H9 (cell line): ENCODE measurements around the gene MAP3K5. TPM values are rescaled to one million over a fixed set of nuclear protein-coding genes. Genes with fewer than 3 reads are reported as not detected.

ENCODE experiments used
- DNase-seq: peaks from one replicate; pipeline ENCODE4 v3.0.0-alpha.2; 2017
- H2AFZ ChIP-seq: one replicate; pipeline ENCODE4 v1.6.1; 2013; ENCODE audit warnings: mild to moderate bottlenecking, low read length, control low read depth, moderate library complexity
- H2AK5ac ChIP-seq: 2 replicates; pipeline ENCODE4 v1.6.1; 2013; ENCODE audit warnings: low read length, control low read depth, mixed read lengths; ENCODE audit not compliant: insufficient read length
- H2BK120ac ChIP-seq: one replicate; pipeline ENCODE4 v1.6.1; 2013; ENCODE audit warnings: low read depth, mild to moderate bottlenecking, low read length, control low read depth, inconsistent platforms; ENCODE audit not compliant: poor library complexity, severe bottlenecking
- H2BK12ac ChIP-seq: 2 replicates; pipeline ENCODE4 v1.6.1; 2013; ENCODE audit warnings: low read length, control low read depth, mixed read lengths, low read depth; ENCODE audit not compliant: insufficient read length
- H2BK15ac ChIP-seq: 2 replicates; pipeline ENCODE4 v1.6.1; 2013; ENCODE audit warnings: low read depth, low read length, control low read depth
- H2BK20ac ChIP-seq: one replicate; pipeline ENCODE4 v1.6.1; 2013; ENCODE audit warnings: low read depth, mild to moderate bottlenecking, low read length, control low read depth, inconsistent platforms; ENCODE audit not compliant: poor library complexity, severe bottlenecking
- H2BK5ac ChIP-seq: 2 replicates; pipeline ENCODE4 v1.6.1; 2013; ENCODE audit warnings: low read length, control low read depth, mixed read lengths; ENCODE audit not compliant: insufficient read length
- H3K14ac ChIP-seq: 2 replicates; pipeline ENCODE4 v1.6.1; 2013; ENCODE audit warnings: low read length, control low read depth; ENCODE audit not compliant: insufficient read depth
- H3K18ac ChIP-seq: 2 replicates; pipeline ENCODE4 v1.6.1; 2013; ENCODE audit warnings: low read depth, mild to moderate bottlenecking, mixed read lengths, low read length, control low read depth; ENCODE audit not compliant: insufficient read length
- H3K23ac ChIP-seq: 2 replicates; pipeline ENCODE4 v1.6.1; 2013; ENCODE audit warnings: low read length, control low read depth, mixed read lengths, low read depth; ENCODE audit not compliant: insufficient read length
- H3K23me2 ChIP-seq: 2 replicates; pipeline ENCODE4 v1.6.1; 2013; ENCODE audit warnings: low read depth, mild to moderate bottlenecking, mixed read lengths, low read length, control low read depth; ENCODE audit not compliant: insufficient read length, poor library complexity, severe bottlenecking
- H3K27ac ChIP-seq: 2 replicates; pipeline ENCODE4 v1.5.1; 2013; ENCODE audit warnings: low read length, control low read depth, mixed read lengths, low read depth; ENCODE audit not compliant: insufficient read length
- H3K27me3 ChIP-seq: 2 replicates; pipeline ENCODE4 v1.6.1; 2013; ENCODE audit warnings: low read length, control low read depth, inconsistent platforms; ENCODE audit not compliant: insufficient read depth
- H3K4ac ChIP-seq: 2 replicates; pipeline ENCODE4 v1.6.1; 2013; ENCODE audit warnings: low read depth, mild to moderate bottlenecking, control low read depth, inconsistent platforms, low read length, moderate library complexity
- H3K4me1 ChIP-seq: 2 replicates; pipeline ENCODE4 v1.6.1; 2013; ENCODE audit warnings: low read length, control low read depth, inconsistent platforms; ENCODE audit not compliant: insufficient read depth
- H3K4me2 ChIP-seq: 2 replicates; pipeline ENCODE4 v1.6.1; 2013; ENCODE audit warnings: low read length, control low read depth, mixed read lengths; ENCODE audit not compliant: insufficient read length, insufficient read depth
- H3K56ac ChIP-seq: 2 replicates; pipeline ENCODE4 v1.6.1; 2013; ENCODE audit warnings: low read depth, mild to moderate bottlenecking, mixed read lengths, low read length, control low read depth; ENCODE audit not compliant: insufficient read length
- H3K79me1 ChIP-seq: 2 replicates; pipeline ENCODE4 v1.6.1; 2013; ENCODE audit warnings: low read depth, mild to moderate bottlenecking, moderate library complexity, low read length, control low read depth, inconsistent platforms; ENCODE audit not compliant: insufficient read depth, poor library complexity, severe bottlenecking
- H3K79me2 ChIP-seq: 2 replicates; pipeline ENCODE4 v1.6.1; 2013; ENCODE audit warnings: low read length, control low read depth, inconsistent platforms; ENCODE audit not compliant: insufficient read depth
- H3K9ac ChIP-seq: 2 replicates; pipeline ENCODE4 v1.6.1; 2013; ENCODE audit warnings: low read length, control low read depth, mixed read lengths; ENCODE audit not compliant: insufficient read length; ENCODE audit errors: extremely low read depth
- H3K9me3 ChIP-seq: one replicate; pipeline ENCODE4 v1.6.1; 2013; ENCODE audit warnings: low read depth, low read length, inconsistent platforms; ENCODE audit not compliant: control insufficient read depth
- H3T11ph ChIP-seq: one replicate; pipeline ENCODE4 v1.6.1; 2013; ENCODE audit warnings: mild to moderate bottlenecking, low read length, control low read depth, inconsistent platforms
- H4K20me1 ChIP-seq: one replicate; pipeline ENCODE4 v1.6.1; 2013; ENCODE audit not compliant: control insufficient read depth, insufficient read length, insufficient read depth
- H4K5ac ChIP-seq: 2 replicates; pipeline ENCODE4 v1.6.1; 2013; ENCODE audit warnings: low read depth, mild to moderate bottlenecking, mixed read lengths, low read length, control low read depth; ENCODE audit not compliant: insufficient read length
- H4K8ac ChIP-seq: replicated peaks from 2 replicates; pipeline ENCODE4 v1.6.1; 2013; ENCODE audit warnings: low read length, control low read depth, mixed read lengths, low read depth; ENCODE audit not compliant: insufficient read length
- H4K91ac ChIP-seq: 2 replicates; pipeline ENCODE4 v1.6.1; 2013; ENCODE audit warnings: low read depth, mild to moderate bottlenecking, moderate library complexity, mixed read lengths, low read length, control low read depth; ENCODE audit not compliant: insufficient read length
- H3K27ac Mint-ChIP-seq, 3 experiments: 2 replicates in 2 of 3; 3 replicates in 1 of 3; pipeline ENCODE4 v1.8.0; 2020 to 2021; ENCODE audit warnings: mixed read lengths in 3 of 3, mild to moderate bottlenecking in 1 of 3, moderate library complexity in 1 of 3
- H3K27me3 Mint-ChIP-seq: 2 replicates; pipeline ENCODE4 v1.8.0; 2021; ENCODE audit warnings: low read depth, mild to moderate bottlenecking, moderate library complexity, mixed read lengths
- H3K36me3 Mint-ChIP-seq, 3 experiments: 2 replicates in 2 of 3; 3 replicates in 1 of 3; pipeline ENCODE4 v1.8.0; 2020 to 2021; ENCODE audit warnings: low read depth in 3 of 3, mixed read lengths in 3 of 3; ENCODE audit not compliant: insufficient read depth in 1 of 3
- H3K4me1 Mint-ChIP-seq, 2 experiments: 2 replicates each; pipeline ENCODE4 v1.8.0; 2020; ENCODE audit warnings: mixed read lengths in 2 of 2
- H3K4me3 Mint-ChIP-seq, 2 experiments: 2 replicates in 1 of 2; 3 replicates in 1 of 2; pipeline ENCODE4 v1.8.0; 2020 to 2021; ENCODE audit warnings: mild to moderate bottlenecking in 2 of 2, mixed read lengths in 2 of 2, moderate library complexity in 1 of 2
- H3K9me3 Mint-ChIP-seq, 2 experiments: 2 replicates in 1 of 2; 3 replicates in 1 of 2; pipeline ENCODE4 v1.8.0; 2020; ENCODE audit warnings: mild to moderate bottlenecking in 2 of 2, mixed read lengths in 2 of 2, moderate library complexity in 1 of 2
- WGBS: extraction: QIAGEN DNeasy Blood & Tissue Kit; methylation state at CpG from one replicate; pipeline ENCODE4 v1.1.7; 2013; ENCODE audit warnings: missing lambda C conversion rate, low lambda C conversion rate, mixed read lengths; ENCODE audit not compliant: insufficient read length; ENCODE audit errors: extremely low coverage; 5-methylcytosine and 5-hydroxymethylcytosine counted together
- total RNA-seq: library from RNA; stranded (reverse); gene quantifications from 2 replicates; pipeline ENCODE4 v1.2.1, GENCODE V29; 2021
- TF ChIP-seq, protein P1 (sequence below): fragments of 200-600 bp; sonication (generic); conservative IDR thresholded peaks from 3 replicates; pipeline ENCODE4 v1.8.0; 2021; ENCODE audit warnings: antibody characterized with exemption, mild to moderate bottlenecking

MAP3K5 gene
- total RNA-seq, 1 experiment from 2014 or later, result 1.6 TPM

DNA sequence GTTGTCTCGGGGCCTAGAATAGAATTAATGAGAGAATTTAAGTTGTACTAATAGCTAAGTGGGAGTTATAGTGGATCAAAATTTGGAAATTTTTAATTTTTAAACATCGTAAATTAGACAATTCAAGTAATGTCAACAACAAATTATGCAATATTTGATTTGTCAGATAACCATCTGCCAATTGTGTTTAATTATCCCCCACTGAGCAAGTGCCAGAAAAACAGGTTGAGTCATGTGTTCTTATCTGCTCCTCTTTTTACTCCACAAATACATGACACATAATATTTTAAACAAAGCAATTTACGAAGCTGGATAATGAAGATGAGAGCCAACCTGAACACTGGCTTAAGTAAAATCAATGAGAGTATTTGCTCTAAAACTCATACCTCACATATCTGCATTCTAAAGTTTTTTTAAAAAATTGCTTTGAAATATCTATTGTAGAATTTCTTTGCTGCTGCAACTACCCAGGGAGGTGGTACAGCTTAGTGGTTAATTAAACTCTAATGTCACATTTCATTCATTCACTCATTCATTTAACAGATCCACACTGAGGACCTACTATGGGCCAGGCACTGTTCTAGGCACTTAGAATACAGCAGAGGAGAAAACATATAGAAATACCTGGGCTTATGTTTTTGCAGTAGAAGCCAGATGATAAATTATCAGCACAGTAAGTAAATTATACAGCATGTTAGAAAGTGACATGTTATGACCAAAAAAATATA is 184.9 kb downstream of the MAP3K5 start:
- Histone ChIP-seq H3K9ac (no peak overlapping the region), H4K20me1 (no peaks in the 10 kb centered on the region), H2BK20ac (no peak overlapping the region), H4K91ac (no peak overlapping the region), H3K23me2 (no peaks in the 10 kb centered on the region), H2BK120ac (no peak overlapping the region), H3K4ac (no peak overlapping the region), H4K5ac (no peak overlapping the region), H3K18ac (no peak overlapping the region), H3K27me3 (no peaks in the 10 kb centered on the region), H4K8ac (no peak overlapping the region), H3K23ac (no peak overlapping the region), H3K79me2 (no peaks in the 10 kb centered on the region), H3K79me1 (no peaks in the 10 kb centered on the region), H3K9me3 (no peaks in the 10 kb centered on the region), H2AK5ac (no peak overlapping the region), H2BK5ac (no peak overlapping the region), H3K14ac (no peak overlapping the region), H3K56ac (no peak overlapping the region), H3T11ph (no peak overlapping the region), H2BK12ac (no peak overlapping the region), H3K4me2 (no peak overlapping the region), H2BK15ac (no peak overlapping the region), H3K27ac (no peak overlapping the region), H2AFZ (no peak overlapping the region), H3K4me1 (peaks cover 4% of the 10 kb centered on the region)
- no peak overlapping the region for H3K27ac Mint-ChIP-seq
- peaks cover 24 to 37% of the 10 kb centered on the region in 2 experiments for H3K4me1 Mint-ChIP-seq
- TF ChIP-seq, protein P1, sequence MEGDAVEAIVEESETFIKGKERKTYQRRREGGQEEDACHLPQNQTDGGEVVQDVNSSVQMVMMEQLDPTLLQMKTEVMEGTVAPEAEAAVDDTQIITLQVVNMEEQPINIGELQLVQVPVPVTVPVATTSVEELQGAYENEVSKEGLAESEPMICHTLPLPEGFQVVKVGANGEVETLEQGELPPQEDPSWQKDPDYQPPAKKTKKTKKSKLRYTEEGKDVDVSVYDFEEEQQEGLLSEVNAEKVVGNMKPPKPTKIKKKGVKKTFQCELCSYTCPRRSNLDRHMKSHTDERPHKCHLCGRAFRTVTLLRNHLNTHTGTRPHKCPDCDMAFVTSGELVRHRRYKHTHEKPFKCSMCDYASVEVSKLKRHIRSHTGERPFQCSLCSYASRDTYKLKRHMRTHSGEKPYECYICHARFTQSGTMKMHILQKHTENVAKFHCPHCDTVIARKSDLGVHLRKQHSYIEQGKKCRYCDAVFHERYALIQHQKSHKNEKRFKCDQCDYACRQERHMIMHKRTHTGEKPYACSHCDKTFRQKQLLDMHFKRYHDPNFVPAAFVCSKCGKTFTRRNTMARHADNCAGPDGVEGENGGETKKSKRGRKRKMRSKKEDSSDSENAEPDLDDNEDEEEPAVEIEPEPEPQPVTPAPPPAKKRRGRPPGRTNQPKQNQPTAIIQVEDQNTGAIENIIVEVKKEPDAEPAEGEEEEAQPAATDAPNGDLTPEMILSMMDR, result no peak
- no peaks in the 10 kb centered on the region for H3K27me3 Mint-ChIP-seq
- no peak for DNase-seq
- H3K9me3 Mint-ChIP-seq, result no peaks in the 10 kb centered on the region
- WGBS, result no CpG with 5 or more reads among the region's 3 CpGs
- H3K36me3 Mint-ChIP-seq, result peaks cover 0 to 3% (median 0%) of the 10 kb centered on the region in 3 experiments; a peak in 2 of 7 replicates
- no peak overlapping the region; a peak in 1 of 5 replicates for H3K4me3 Mint-ChIP-seq
